ENCODE data around the gene TNFSF9. TPM values are rescaled to one million over a fixed set of nuclear protein-coding genes. Genes with fewer than 3 reads are reported as not detected.

TNFSF9 gene
- total RNA-seq, 2 donors from 2014 or later: 0.43 to 3.4 TPM

DNA sequence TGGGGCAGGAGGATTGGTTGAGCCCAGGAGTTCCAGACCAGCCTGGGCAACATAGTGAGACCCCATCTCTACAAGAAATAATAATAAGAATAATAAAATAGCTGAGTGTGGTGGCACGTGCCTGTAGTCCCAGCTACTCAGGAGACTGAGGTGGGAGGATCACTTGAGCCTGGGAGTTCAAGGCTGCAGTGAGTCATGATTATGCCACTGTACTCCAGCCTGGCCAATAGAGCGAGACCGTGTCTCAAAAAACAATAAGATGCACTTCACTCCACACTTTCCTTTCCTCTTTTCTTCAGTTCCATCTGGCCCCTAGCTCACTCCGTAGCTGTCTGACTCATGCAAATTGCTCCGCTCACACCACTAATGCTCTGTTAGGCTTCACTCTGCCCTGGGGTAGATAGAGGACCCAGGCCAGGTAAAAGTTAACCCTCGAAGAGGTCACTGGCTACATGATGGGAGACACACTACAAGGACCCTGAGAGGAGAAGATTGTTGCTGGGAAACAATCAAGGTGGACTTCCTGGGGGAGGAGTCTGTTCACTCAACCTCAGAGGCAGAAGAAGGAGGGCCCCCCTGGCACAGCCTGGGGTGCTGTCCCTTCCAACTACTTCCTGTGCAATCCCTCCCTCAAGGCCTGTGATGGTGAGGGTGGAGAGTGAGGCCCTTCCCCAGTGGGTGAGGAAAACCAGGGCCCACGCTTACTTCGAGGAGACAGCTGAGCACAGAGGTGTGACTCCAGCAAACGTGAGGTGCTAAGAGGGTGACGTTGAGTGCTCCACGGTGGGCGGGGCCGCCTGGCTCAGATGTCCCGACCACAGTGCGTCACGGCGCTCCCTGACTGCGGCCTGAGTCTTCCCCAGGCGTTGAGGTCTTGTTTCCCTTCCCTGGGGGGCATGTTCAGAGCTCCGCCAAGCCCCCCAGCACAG is 8.8 kb upstream of the TNFSF9 start:
- Mint-ChIP-seq H3K27ac (peak overlapping the region in 1 of 2 donors; percentile 31), H3K36me3 (no peaks in the 10 kb centered on the region), H3K9me3 (no peaks in the 10 kb centered on the region)
- DNase-seq (ENCODE audit: low spot score in 2 of 2): no peak
- peak in 1 of 2 donors; percentile 19 for ATAC-seq

DNA sequence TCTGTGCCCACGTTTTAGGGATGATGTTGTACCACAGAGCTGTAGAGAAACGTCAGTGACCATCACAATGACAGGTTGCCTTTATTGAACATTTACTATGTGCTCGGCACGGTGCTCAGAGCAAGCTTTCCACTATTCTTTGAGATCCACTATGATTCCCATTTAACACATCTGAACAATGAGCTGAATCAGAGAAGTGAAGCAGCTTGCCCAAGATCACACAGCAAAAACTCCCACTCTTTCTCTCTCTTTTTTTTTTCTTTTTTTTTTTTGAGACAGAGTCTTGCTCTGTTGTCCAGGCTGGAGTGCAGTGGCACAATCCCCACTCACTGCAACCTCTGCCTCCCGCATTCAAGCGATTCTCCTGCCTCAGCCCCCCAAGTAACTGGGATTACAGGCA is 8.1 kb upstream of the TNFSF9 start:
- ATAC-seq (no peak), DNase-seq (ENCODE audit: low spot score in 2 of 2) (no peak)
- H3K27ac Mint-ChIP-seq: no peak overlapping the region
- no peaks in the 10 kb centered on the region for H3K36me3 Mint-ChIP-seq
- H3K9me3 Mint-ChIP-seq: no peaks in the 10 kb centered on the region

DNA sequence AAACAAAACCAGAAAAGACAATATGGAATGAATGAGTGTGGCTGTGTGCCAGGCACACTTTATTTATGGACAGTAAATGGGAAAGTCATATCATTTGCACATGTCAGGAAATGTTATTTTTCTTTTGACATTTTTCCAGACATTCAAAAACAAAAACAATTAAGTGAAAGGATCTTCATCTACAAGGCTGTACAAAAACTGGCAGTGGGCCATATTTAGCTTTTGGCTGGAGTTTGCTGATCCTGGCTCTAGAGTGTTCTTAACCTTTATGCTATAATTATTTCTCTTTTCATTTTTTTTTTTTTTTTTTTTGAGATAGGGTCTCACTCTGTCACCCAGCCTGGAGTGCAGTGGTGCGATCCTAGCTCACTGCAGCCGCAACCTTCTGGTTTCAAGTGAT is 6.5 kb upstream of the TNFSF9 start:
- Mint-ChIP-seq H3K9me3 (no peaks in the 10 kb centered on the region), H3K36me3 (no peaks in the 10 kb centered on the region), H3K27ac (no peak overlapping the region)
- ATAC-seq (no peak), DNase-seq (ENCODE audit: low spot score in 2 of 2) (no peak)

DNA sequence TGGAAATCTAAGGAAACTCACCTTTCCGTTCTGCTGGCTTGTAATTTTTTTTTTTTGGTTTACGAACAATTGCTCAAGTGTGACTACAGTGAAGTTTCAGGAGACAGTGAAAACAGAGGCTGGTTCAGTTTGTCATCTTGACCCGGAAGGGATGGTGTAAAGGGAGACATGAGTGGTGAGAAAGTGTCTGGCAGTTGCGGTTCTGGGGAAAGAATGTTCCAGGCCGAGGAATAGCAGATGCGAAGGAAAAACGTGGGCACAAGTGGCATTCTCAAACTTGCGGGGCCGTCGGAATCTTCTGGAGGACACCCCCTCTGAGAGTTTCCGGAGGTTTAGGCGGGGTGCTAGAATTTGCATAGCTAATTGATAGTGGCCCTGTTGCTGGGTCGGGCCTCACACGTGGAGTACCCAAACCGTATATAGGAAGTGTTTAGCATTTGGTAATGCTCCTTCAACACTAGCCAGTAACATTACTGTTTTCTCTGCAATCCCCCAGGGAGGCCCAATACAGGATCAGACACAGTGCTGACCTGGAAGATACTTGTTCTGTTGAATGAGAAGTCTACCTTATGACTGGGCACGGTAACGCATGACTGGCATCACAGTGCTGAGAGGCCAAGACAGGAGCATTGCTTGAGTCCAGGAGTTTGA is 2.8 kb upstream of the TNFSF9 start:
- no peak for ATAC-seq
- no peak overlapping the region for H3K27ac Mint-ChIP-seq
- peaks cover 0 to 6% of the 10 kb centered on the region in 2 donors for H3K36me3 Mint-ChIP-seq
- no peak for DNase-seq (ENCODE audit: low spot score in 2 of 2)
- no peaks in the 10 kb centered on the region for H3K9me3 Mint-ChIP-seq

DNA sequence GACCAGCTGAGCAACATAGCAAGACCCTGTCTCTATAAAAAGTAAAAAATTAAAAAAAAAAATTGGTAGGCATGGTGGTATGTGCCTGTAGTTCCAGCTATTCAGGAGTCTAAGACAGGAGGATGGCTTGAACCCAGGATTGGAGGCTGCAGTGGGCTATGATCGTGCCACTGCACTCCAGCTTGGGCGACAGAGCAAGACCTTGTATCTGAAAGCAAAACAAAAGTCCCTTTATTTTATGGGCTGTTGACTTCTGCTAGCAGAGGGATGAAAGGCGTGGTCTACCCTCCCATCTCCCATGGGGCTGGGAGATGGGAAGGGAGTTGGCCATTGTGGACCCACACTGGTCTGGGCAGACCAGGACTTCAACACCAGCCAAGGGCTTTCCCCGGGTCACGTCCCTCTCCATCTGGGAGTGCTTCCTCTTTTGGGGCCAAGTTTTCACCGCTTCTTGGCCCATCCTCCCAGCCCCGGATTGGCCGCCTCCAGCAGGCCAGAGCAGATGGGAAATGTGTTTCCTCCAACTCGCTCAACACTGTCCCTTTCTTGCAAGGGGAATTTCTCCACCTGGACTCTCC is 2.2 kb upstream of the TNFSF9 start:
- H3K9me3 Mint-ChIP-seq: no peaks in the 10 kb centered on the region
- ATAC-seq (no peak), DNase-seq (ENCODE audit: low spot score in 2 of 2) (no peak)
- H3K36me3 Mint-ChIP-seq: peaks cover 0 to 6% of the 10 kb centered on the region in 2 donors
- H3K27ac Mint-ChIP-seq: no peak overlapping the region

DNA sequence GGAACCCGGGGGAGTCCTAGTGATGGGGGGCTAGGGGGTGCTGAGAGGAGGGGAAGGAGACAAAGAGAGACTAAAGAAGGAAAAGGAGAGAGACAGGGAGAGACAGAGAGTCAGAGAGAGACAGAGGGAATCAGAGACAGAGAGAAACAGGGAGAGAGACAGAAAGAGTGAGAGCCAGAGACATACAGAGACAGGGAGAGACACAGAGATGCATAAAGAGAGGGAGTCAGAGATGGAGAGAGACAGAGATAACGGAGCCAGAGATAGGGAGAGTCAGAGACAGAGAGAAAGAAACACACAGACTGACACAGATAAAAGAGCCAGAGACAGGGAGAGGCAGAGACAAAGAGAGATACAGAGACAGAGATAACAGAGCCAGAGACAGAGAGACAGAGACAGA is 1.5 kb upstream of the TNFSF9 start:
- Mint-ChIP-seq H3K27ac (peak overlapping the region in 1 of 2 donors; percentile 67), H3K36me3 (peaks cover 0 to 6% of the 10 kb centered on the region in 2 donors), H3K9me3 (no peaks in the 10 kb centered on the region)
- ATAC-seq (no peak), DNase-seq (ENCODE audit: low spot score in 2 of 2) (no peak)

DNA sequence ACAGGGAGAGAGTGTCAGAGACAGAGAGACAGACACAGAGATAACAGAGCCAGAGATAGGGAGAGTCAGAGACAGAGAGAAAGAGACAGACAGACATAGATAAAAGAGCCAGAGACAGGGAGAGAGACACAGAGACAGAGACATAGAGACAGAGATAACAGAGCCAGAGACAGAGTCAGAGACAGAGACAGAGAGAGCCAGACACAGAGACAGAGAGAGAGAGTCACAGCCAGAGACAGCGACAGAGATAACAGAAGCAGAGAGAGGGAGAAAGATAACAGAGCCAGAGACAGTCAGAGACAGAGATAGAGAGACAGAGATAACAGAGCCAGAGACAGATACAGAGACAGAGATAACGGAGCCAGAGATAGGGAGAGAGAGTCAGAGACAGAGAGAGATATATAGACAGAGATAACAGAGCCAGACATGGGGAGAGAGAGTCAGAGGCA is 865 bp upstream of the TNFSF9 start:
- ATAC-seq (no peak), DNase-seq (ENCODE audit: low spot score in 2 of 2) (no peak)
- Mint-ChIP-seq H3K9me3 (no peaks in the 10 kb centered on the region), H3K36me3 (peaks cover 0 to 6% of the 10 kb centered on the region in 2 donors), H3K27ac (peak overlapping the region in 1 of 2 donors; percentile 67)

DNA sequence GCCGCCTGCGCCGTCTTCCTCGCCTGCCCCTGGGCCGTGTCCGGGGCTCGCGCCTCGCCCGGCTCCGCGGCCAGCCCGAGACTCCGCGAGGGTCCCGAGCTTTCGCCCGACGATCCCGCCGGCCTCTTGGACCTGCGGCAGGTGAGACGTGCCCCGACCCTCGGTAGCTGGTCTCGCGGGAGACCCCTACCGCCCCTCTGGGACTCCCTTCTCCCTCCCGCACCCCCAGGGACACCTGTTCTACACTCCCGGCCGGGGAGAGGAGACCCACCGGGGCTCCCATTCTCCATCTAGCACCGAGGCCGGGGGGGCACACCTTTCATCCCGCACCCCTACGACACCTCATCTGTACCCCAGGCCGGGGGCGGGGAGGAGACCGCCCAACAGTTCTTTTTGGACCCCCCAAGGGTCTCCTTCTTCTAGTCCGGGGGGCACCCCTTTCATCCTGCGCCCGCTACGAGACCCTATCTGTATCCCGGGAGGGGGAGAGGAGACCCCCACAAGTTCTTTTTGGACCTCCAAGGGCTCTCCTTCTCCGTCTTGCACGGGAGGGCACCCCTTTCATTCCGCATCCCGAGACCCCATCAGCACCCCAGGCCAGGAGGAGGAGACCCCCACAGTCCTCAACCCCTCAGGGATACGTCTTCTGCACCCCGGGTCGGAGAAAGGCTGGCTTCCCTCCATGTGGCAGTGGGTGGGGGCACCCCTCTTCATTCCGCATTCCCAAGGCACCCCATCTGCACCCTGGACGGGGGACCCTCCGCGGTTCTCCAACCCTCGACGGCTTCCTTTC is 533 bp downstream of the TNFSF9 start:
- ATAC-seq: peak in 1 of 2 donors; percentile 38
- Mint-ChIP-seq H3K36me3 (peaks cover 0 to 6% of the 10 kb centered on the region in 2 donors), H3K27ac (peak overlapping the region; percentile 0 to 70), H3K9me3 (peaks cover 0 to 6% of the 10 kb centered on the region in 2 donors)
- no peak for DNase-seq (ENCODE audit: low spot score in 2 of 2)

DNA sequence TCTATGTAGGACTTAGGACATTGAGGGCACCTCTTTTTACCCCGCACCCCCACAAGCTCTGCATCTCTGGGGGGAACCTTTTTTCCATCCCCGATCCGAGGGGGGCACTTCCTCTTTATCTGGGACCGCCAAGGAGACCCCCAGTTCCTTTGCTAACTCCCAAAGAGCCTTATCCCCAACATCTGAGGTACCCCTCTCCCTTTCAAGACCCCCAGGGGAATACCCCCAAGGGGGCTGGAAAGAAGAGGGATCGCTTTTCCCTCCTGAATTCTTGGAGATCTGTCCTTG is 1.1 kb downstream of the TNFSF9 start:
- Mint-ChIP-seq H3K9me3 (peaks cover 0 to 6% of the 10 kb centered on the region in 2 donors), H3K36me3 (peaks cover 2 to 6% of the 10 kb centered on the region in 2 donors), H3K27ac (peak overlapping the region; percentile 0 to 70)
- no peak for DNase-seq (ENCODE audit: low spot score in 2 of 2)
- no peak for ATAC-seq

DNA sequence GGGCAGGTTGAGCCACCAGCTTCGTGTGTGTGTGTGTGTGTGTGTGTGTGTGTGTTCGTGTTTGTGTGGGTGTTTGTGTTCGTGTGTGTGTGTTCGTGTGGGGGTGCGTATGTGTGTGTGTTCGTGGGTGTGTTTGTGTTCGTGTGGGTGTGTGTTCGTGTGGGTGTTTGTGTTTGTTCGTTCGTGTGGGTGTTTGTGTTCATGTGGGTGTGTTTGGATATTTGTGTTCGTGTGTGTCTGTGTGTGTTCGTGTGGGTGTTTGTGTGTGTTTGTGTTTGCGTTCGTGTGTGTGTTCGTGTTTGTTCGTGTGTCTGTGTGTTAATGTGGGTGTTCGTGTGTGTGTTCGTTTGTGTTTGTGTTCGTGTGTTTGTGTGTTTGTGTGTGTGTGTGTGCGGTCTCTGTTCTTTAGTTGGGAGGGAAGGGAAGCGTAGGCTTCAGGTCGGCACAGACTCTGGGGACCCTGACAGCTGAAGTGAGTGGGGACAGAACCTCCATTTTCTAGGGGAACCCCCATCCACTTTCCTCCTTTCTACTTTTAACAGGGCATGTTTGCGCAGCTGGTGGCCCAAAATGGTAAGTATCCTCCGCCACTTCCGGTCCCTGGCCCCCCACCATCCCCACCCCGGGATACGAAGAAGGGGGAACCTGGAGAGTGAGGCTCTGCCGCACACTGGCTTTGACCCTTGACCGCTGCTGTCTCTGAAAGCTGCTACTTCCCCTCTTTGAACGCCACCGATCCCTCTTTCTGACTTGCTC is 1.6 kb downstream of the TNFSF9 start:
- Mint-ChIP-seq H3K36me3 (peaks cover 4 to 6% of the 10 kb centered on the region in 2 donors), H3K27ac (peak overlapping the region; percentile 0 to 16), H3K9me3 (peaks cover 0 to 6% of the 10 kb centered on the region in 2 donors)
- DNase-seq (ENCODE audit: low spot score in 2 of 2) (no peak), ATAC-seq (no peak)

DNA sequence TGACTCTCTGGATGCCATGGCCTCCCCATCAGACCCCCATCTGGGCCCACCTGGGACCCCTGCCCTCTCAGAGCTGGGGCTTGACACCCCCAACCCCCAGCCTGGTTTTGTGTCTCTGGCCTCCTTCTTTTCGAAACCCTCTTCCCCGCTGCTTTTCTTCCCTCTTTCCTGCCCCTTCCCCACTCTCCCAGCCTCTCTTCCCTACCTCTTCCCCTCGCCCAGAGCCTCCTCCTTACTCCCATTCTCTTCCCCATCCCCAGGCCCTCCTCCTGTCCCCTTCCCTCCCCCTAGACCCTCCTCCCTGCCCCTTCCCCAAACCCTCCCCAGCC is 2.1 kb downstream of the TNFSF9 start:
- peaks cover 0 to 6% of the 10 kb centered on the region in 2 donors for H3K9me3 Mint-ChIP-seq
- H3K27ac Mint-ChIP-seq: no peak overlapping the region
- no peak for ATAC-seq
- DNase-seq (ENCODE audit: low spot score in 2 of 2): no peak
- peaks cover 4 to 6% of the 10 kb centered on the region in 2 donors for H3K36me3 Mint-ChIP-seq

DNA sequence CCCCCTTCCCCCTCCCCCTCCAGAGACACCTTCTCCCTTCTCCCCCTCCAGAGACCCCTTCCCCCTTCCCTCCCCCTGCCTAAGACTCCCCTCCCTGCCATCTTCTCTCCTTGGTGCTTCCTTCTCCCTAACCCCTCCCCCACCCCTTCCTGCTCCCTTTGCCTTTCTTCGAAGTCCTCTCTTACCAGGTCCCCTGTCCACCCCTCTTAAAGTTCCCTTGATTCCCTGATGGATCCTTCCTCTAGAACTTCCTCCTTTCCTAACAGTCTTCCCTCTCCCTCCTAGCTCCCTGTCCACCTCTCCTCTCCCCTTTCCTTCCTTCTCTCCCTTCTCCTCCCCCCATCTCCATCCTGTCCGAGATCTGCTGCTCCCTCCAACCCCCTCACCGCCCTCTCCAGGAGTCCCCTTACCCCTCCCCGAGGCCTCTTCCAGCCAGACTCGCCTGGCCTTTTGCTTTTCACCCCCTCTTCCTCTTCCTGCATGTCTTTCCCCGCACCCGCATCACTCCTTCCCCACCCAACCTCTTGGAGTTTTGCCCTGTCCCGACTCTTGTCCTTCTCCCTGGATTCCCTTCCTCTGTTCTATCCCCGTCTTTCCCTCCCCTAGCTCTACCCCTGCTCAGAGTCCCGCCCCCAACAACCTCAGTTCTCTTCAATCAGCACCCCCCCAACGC is 3.1 kb downstream of the TNFSF9 start:
- ATAC-seq (no peak), DNase-seq (ENCODE audit: low spot score in 2 of 2) (no peak)
- Mint-ChIP-seq H3K36me3 (peaks cover 4 to 6% of the 10 kb centered on the region in 2 donors), H3K9me3 (peaks cover 0 to 6% of the 10 kb centered on the region in 2 donors), H3K27ac (no peak overlapping the region)

DNA sequence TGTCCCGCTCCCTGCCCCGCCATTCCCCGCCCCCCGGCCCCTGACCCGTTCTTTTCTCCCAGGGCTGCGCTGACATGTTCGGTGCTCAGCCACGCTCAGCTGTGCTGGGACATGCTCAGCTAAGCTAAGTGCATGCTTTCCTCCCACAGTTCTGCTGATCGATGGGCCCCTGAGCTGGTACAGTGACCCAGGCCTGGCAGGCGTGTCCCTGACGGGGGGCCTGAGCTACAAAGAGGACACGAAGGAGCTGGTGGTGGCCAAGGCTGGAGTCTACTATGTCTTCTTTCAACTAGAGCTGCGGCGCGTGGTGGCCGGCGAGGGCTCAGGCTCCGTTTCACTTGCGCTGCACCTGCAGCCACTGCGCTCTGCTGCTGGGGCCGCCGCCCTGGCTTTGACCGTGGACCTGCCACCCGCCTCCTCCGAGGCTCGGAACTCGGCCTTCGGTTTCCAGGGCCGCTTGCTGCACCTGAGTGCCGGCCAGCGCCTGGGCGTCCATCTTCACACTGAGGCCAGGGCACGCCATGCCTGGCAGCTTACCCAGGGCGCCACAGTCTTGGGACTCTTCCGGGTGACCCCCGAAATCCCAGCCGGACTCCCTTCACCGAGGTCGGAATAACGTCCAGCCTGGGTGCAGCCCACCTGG is 3.7 kb downstream of the TNFSF9 start:
- DNase-seq (ENCODE audit: low spot score in 2 of 2): no peak
- no peak overlapping the region for H3K27ac Mint-ChIP-seq
- H3K9me3 Mint-ChIP-seq: peaks cover 0 to 6% of the 10 kb centered on the region in 2 donors
- H3K36me3 Mint-ChIP-seq: peaks cover 4 to 6% of the 10 kb centered on the region in 2 donors
- no peak for ATAC-seq

DNA sequence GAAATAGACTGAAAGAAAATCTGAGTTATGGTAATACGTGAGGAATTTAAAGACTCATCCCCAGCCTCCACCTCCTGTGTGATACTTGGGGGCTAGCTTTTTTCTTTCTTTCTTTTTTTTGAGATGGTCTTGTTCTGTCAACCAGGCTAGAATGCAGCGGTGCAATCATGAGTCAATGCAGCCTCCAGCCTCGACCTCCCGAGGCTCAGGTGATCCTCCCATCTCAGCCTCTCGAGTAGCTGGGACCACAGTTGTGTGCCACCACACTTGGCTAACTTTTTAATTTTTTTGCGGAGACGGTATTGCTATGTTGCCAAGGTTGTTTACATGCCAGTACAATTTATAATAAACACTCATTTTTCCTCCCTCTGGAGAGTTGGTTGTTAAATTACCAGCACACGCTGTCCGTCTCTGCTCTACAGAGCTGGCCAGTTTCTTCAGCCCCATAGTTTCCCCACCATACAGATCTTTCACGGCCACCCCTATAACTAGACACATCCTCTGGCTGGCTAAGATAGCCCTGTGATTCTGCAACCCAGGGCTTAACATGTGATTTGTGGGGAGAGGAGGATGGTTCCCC is 4.8 kb downstream of the TNFSF9 start:
- ATAC-seq: no peak
- no peak for DNase-seq (ENCODE audit: low spot score in 2 of 2)
- peaks cover 4 to 6% of the 10 kb centered on the region in 2 donors for H3K36me3 Mint-ChIP-seq
- H3K9me3 Mint-ChIP-seq: peaks cover 0 to 6% of the 10 kb centered on the region in 2 donors
- H3K27ac Mint-ChIP-seq: peak overlapping the region in 1 of 2 donors; percentile 21

DNA sequence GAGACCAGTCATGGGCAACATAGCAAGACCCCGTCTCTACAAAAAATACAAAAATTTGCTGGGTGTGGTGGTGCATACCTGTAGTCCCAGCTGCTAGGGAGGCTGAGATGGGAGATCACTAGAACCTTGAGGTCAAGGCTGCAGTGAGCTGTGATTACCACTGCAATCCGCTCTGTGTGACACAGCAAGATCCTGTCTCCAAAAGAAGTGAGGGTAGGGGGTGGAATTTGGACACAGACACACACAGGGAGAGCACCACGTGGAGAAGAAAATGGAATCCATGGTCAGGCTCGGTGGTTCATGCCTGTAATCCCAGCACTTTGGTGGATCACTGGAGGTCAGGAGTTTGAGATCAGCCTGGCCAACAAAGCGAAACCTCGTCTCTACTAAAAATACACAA is 8.7 kb downstream of the TNFSF9 start:
- ATAC-seq: no peak
- DNase-seq (ENCODE audit: low spot score in 2 of 2): no peak
- Mint-ChIP-seq H3K27ac (no peak overlapping the region), H3K9me3 (peaks cover 0 to 6% of the 10 kb centered on the region in 2 donors), H3K36me3 (peaks cover 0 to 4% of the 10 kb centered on the region in 2 donors)
